ENCODE measurements around the gene CHMP4A. TPM values are rescaled to one million over a fixed set of nuclear protein-coding genes. Genes with fewer than 3 reads are reported as not detected.

Gene CHMP4A
- total RNA-seq, 4 donors from 2014 or later, result 75.4 to 135 (median 94.9) TPM

- 95% methylated on average over 5 of the region's 5 CpGs for WGBS
- no peaks in the 10 kb centered on the region for H3K27me3 ChIP-seq
- intact Hi-C loops (cut with DNase I), result no loop called here
These were observed 47.5 kb downstream of the CHMP4A start for GRCh38 chr14:24165785-24166184.

GRCh38 chr14:24164518-24164991 lies 48.7 kb downstream of the CHMP4A start:
- Histone ChIP-seq H3K36me3 (peaks cover 52 to 81% (median 72%) of the 10 kb centered on the region in 4 donors), H3K27me3 (no peaks in the 10 kb centered on the region)
- WGBS, result 95% methylated on average over 9 of the region's 14 CpGs

More at GRCh38 chr14:24165785-24166184, 47.5 kb downstream of the CHMP4A start:
- peaks cover 20 to 43% (median 33%) of the 10 kb centered on the region in 4 donors for H3K4me1 ChIP-seq
- no peak overlapping the region for H3K27ac ChIP-seq (replicated peaks in 1 of 4)
- DNase-seq (ENCODE audit: extremely low spot score), result no peak
- peaks cover 53 to 73% (median 63%) of the 10 kb centered on the region in 4 donors for H3K36me3 ChIP-seq
- TF ChIP-seq EP300 (IDR thresholded peaks at IDR 0.05) (no peak), POLR2AphosphoS5 (IDR thresholded peaks at IDR 0.05) (no peak), POLR2A (IDR thresholded peaks at IDR 0.05; ENCODE audit: low read depth) (no peak), CTCF (IDR thresholded peaks at IDR 0.05) (no peak)
- H3K4me3 ChIP-seq, result no peak overlapping the region
- H3K9me3 ChIP-seq, result no peaks in the 10 kb centered on the region

GRCh38 chr14:24162093-24162492 lies 51.2 kb downstream of the CHMP4A start:
- no peak for DNase-seq (ENCODE audit: extremely low spot score)
- Histone ChIP-seq H3K36me3 (peaks cover 64 to 77% (median 72%) of the 10 kb centered on the region in 4 donors), H3K27ac (replicated peaks in 1 of 4) (peak overlapping the region; percentile 88 to 92 (median 90)), H3K4me3 (peak overlapping the region; percentile 66 to 73 (median 69)), H3K4me1 (peaks cover 27 to 48% (median 39%) of the 10 kb centered on the region in 4 donors), H3K9me3 (no peaks in the 10 kb centered on the region), H3K27me3 (no peaks in the 10 kb centered on the region)
- intact Hi-C loops (cut with DNase I), result loop anchor here (5.0 kb wide), 1 partner anchor 55 kb away; no protein-coding TSS in a partner anchor
- TF ChIP-seq POLR2AphosphoS5 (IDR thresholded peaks at IDR 0.05) (no peak), POLR2A (IDR thresholded peaks at IDR 0.05; ENCODE audit: low read depth) (no peak), EP300 (IDR thresholded peaks at IDR 0.05) (no peak), CTCF (IDR thresholded peaks at IDR 0.05) (no peak)
- WGBS, result no CpG with 5 or more reads among the region's 8 CpGs

More at GRCh38 chr14:24164518-24164991, 48.7 kb downstream of the CHMP4A start:
- H3K4me1 ChIP-seq, result peaks cover 27 to 48% (median 39%) of the 10 kb centered on the region in 4 donors
- no peaks in the 10 kb centered on the region for H3K9me3 ChIP-seq
- DNase-seq (ENCODE audit: extremely low spot score), result no peak
- no peak for TF ChIP-seq POLR2A (IDR thresholded peaks at IDR 0.05; ENCODE audit: low read depth)
- no peak for TF ChIP-seq CTCF (IDR thresholded peaks at IDR 0.05)
- no peak for TF ChIP-seq EP300 (IDR thresholded peaks at IDR 0.05)
- no peak for TF ChIP-seq POLR2AphosphoS5 (IDR thresholded peaks at IDR 0.05)
- intact Hi-C loops (cut with DNase I), result loop anchor here (5.0 kb wide), 1 partner anchor 57 kb away; no protein-coding TSS in a partner anchor
- no peak overlapping the region for H3K4me3 ChIP-seq
- H3K27ac ChIP-seq (replicated peaks in 1 of 4), result no peak overlapping the region

GRCh38 chr14:24160850-24161804 lies 52.2 kb downstream of the CHMP4A start, which contains the start of gene IRF9:
Gene IRF9 (plus strand): TSS chr14:24161265. CDS start chr14:24162145, 880 bp downstream.
- peak within 1 kb of the TSS; percentile 88 to 92 (median 90) for H3K27ac ChIP-seq (replicated peaks in 1 of 4)
- 0% methylated on average over 12 of the region's 12 CpGs for WGBS
- intact Hi-C loops (cut with DNase I), result loop anchor here (5.0 kb wide), 1 partner anchor 54 kb away; no protein-coding TSS in a partner anchor
- H3K36me3 ChIP-seq, result peaks cover 64 to 77% (median 72%) of the 10 kb centered on the region in 4 donors
- peak within 1 kb of the TSS; percentile 66 to 73 (median 69) for H3K4me3 ChIP-seq
- peaks cover 27 to 48% (median 39%) of the 10 kb centered on the region in 4 donors for H3K4me1 ChIP-seq
- H3K9me3 ChIP-seq, result no peaks in the 10 kb centered on the region
- TF ChIP-seq POLR2AphosphoS5 (IDR thresholded peaks at IDR 0.05), result peak; percentile 90 to 98
- TF ChIP-seq CTCF (IDR thresholded peaks at IDR 0.05), result peak in 2 of 3 experiments; percentile 94 to 95
- no peak for TF ChIP-seq POLR2A (IDR thresholded peaks at IDR 0.05; ENCODE audit: low read depth)
- no peak for TF ChIP-seq EP300 (IDR thresholded peaks at IDR 0.05)
- peak; percentile 99 for DNase-seq (ENCODE audit: extremely low spot score)
- H3K27me3 ChIP-seq, result no peaks in the 10 kb centered on the region
